ENCODE results near the gene INHBA.

INHBA gene

GRCh38 chr7:41747961-41748360 lies 45.1 kb upstream of the INHBA start:
- H3K4me1 ChIP-seq (ENCODE audit: control insufficient read depth, low read length): no peaks in the 10 kb centered on the region
- no peak overlapping the region for H3K4me3 ChIP-seq (ENCODE audit: low read length)
- no peaks in the 10 kb centered on the region for H3K27me3 ChIP-seq (ENCODE audit: control insufficient read depth, low read length)
- no peaks in the 10 kb centered on the region for H3K36me3 ChIP-seq (ENCODE audit: control insufficient read depth, low read length)
- no peaks in the 10 kb centered on the region for H3F3A ChIP-seq (ENCODE audit: control insufficient read depth, insufficient read depth)
- no peaks in the 10 kb centered on the region for H3K9me2 ChIP-seq (replicated peaks; ENCODE audit: control insufficient read depth, low read length)
- no peak for TF ChIP-seq EZH2phosphoT487 (IDR thresholded peaks at IDR 0.05; ENCODE audit: borderline replicate concordance, low read length)
- TF ChIP-seq, protein P1, sequence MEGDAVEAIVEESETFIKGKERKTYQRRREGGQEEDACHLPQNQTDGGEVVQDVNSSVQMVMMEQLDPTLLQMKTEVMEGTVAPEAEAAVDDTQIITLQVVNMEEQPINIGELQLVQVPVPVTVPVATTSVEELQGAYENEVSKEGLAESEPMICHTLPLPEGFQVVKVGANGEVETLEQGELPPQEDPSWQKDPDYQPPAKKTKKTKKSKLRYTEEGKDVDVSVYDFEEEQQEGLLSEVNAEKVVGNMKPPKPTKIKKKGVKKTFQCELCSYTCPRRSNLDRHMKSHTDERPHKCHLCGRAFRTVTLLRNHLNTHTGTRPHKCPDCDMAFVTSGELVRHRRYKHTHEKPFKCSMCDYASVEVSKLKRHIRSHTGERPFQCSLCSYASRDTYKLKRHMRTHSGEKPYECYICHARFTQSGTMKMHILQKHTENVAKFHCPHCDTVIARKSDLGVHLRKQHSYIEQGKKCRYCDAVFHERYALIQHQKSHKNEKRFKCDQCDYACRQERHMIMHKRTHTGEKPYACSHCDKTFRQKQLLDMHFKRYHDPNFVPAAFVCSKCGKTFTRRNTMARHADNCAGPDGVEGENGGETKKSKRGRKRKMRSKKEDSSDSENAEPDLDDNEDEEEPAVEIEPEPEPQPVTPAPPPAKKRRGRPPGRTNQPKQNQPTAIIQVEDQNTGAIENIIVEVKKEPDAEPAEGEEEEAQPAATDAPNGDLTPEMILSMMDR (IDR thresholded peaks at IDR 0.05; ENCODE audit: low read depth, low read length, poor library complexity, severe bottlenecking): no peak
- H3K27ac ChIP-seq (ENCODE audit: low read depth, low read length): no peak overlapping the region
- no peaks in the 10 kb centered on the region for H3K79me2 ChIP-seq (ENCODE audit: control insufficient read depth, low read length)
- H4K20me1 ChIP-seq (ENCODE audit: control insufficient read depth, insufficient read depth, low read depth, low read length): no peaks in the 10 kb centered on the region
- no peaks in the 10 kb centered on the region for H3K9me3 ChIP-seq (ENCODE audit: control insufficient read depth, insufficient read depth, low read length)
- H3K4me2 ChIP-seq (ENCODE audit: low read length): no peak overlapping the region

DNA sequence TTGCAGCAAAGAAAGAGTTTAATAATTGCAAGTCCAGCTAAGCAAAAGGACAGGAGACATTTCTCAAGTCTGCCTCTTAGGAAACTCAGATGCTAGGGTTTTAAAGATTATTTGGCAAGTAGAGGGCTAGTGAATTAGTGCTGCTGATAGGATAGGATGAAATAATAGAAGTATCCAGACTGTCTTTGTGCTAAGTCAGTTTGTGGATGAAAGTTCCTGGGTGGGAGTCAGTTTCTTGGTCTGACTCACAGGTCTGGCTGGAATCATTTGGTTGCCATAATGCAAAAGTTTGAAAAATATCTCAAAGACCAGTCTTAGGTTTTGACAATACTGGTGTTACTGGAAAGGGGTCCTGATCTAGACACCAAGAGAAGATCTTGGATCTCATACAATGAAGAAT lies 42.6 kb upstream of the INHBA start:
- no peak overlapping the region for H3K27ac ChIP-seq (ENCODE audit: low read depth, low read length)
- TF ChIP-seq, protein P1 (IDR thresholded peaks at IDR 0.05; ENCODE audit: low read depth, low read length, poor library complexity, severe bottlenecking): no peak
- TF ChIP-seq EZH2phosphoT487 (IDR thresholded peaks at IDR 0.05; ENCODE audit: borderline replicate concordance, low read length): no peak
- H3K27me3 ChIP-seq (ENCODE audit: control insufficient read depth, low read length): no peaks in the 10 kb centered on the region
- H3F3A ChIP-seq (ENCODE audit: control insufficient read depth, insufficient read depth): no peaks in the 10 kb centered on the region
- H3K9me2 ChIP-seq (replicated peaks; ENCODE audit: control insufficient read depth, low read length): no peaks in the 10 kb centered on the region
- no peaks in the 10 kb centered on the region for H4K20me1 ChIP-seq (ENCODE audit: control insufficient read depth, insufficient read depth, low read depth, low read length)
- no peak overlapping the region for H3K4me3 ChIP-seq (ENCODE audit: low read length)
- H3K4me2 ChIP-seq (ENCODE audit: low read length): no peak overlapping the region
- H3K36me3 ChIP-seq (ENCODE audit: control insufficient read depth, low read length): no peaks in the 10 kb centered on the region
- H3K9me3 ChIP-seq (ENCODE audit: control insufficient read depth, insufficient read depth, low read length): peaks cover 3% of the 10 kb centered on the region; the same call in 1 of the 2 replicates
- no peaks in the 10 kb centered on the region for H3K79me2 ChIP-seq (ENCODE audit: control insufficient read depth, low read length)
- H3K4me1 ChIP-seq (ENCODE audit: control insufficient read depth, low read length): no peaks in the 10 kb centered on the region

DNA sequence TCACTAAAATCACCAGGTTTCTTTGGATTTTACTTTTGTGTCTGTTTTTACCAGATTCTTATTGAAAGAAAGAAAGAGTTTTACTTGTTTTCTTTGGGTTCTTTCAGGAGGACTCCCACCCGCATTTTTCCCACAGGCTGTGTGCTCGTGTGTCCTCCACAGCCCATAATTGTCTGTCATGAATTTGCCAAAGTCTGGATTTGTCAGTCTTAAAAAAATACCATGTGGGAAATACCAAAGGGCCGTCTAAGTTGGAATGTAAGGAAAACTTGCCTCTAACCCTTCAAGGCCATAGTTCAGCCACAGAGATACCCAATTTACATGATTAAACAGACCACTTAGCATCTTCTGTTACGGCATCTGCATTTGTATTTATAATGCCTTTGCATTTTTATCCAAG lies 41.3 kb upstream of the INHBA start:
- Histone ChIP-seq H4K20me1 (ENCODE audit: control insufficient read depth, insufficient read depth, low read depth, low read length) (no peaks in the 10 kb centered on the region), H3K4me1 (ENCODE audit: control insufficient read depth, low read length) (no peaks in the 10 kb centered on the region), H3K4me3 (ENCODE audit: low read length) (no peak overlapping the region), H3K9me3 (ENCODE audit: control insufficient read depth, insufficient read depth, low read length) (peaks cover 3% of the 10 kb centered on the region; the same call in 1 of the 2 replicates), H3F3A (ENCODE audit: control insufficient read depth, insufficient read depth) (no peaks in the 10 kb centered on the region), H3K36me3 (ENCODE audit: control insufficient read depth, low read length) (no peaks in the 10 kb centered on the region), H3K4me2 (ENCODE audit: low read length) (no peak overlapping the region), H3K9me2 (replicated peaks; ENCODE audit: control insufficient read depth, low read length) (no peaks in the 10 kb centered on the region), H3K27ac (ENCODE audit: low read depth, low read length) (no peak overlapping the region), H3K79me2 (ENCODE audit: control insufficient read depth, low read length) (no peaks in the 10 kb centered on the region), H3K27me3 (ENCODE audit: control insufficient read depth, low read length) (no peaks in the 10 kb centered on the region)
- TF ChIP-seq, protein P1 (IDR thresholded peaks at IDR 0.05; ENCODE audit: low read depth, low read length, poor library complexity, severe bottlenecking): no peak
- TF ChIP-seq EZH2phosphoT487 (IDR thresholded peaks at IDR 0.05; ENCODE audit: borderline replicate concordance, low read length): no peak
